MCF 10A (cell line): ENCODE measurements around the gene UBE2I. TPM values are rescaled to one million over a fixed set of nuclear protein-coding genes. Genes with fewer than 3 reads are reported as not detected.

Experiments used
- BruUV-seq: library from RNA; stranded (reverse); fragments of 400-500 nt; replicated peaks from 2 replicates; lab custom pipeline; 2021; lab: Mats Ljungman, UMichigan
- CTCF ChIA-PET: fragments of 300-600 bp; sonication (Branson Sonifier 250); formaldehyde crosslinking; extraction: SDS; loops from one replicate; lab custom pipeline; 2021; ENCODE audit warnings: antibody characterized with exemption, inconsistent platforms; lab: Yijun Ruan, JAX
- POLR2A ChIA-PET: fragments of 300-600, 350-650 bp; sonication (Branson Sonifier 250); formaldehyde crosslinking; extraction: SDS; loops from one replicate; lab custom pipeline; 2020; ENCODE audit warnings: antibody characterized with exemption, inconsistent platforms; lab: Yijun Ruan, JAX
- DNase-seq: peaks from one replicate; pipeline ENCODE4 v3.0.0-alpha.2; 2018; ENCODE audit not compliant: unreplicated experiment
- H3K27ac Mint-ChIP-seq: one replicate; pipeline ENCODE4 v1.8.0; 2022; ENCODE audit warnings: mild to moderate bottlenecking, low read depth, mixed read lengths; ENCODE audit not compliant: unreplicated experiment
- H3K27me3 Mint-ChIP-seq: one replicate; pipeline ENCODE4 v1.8.0; 2022; ENCODE audit warnings: mixed read lengths; ENCODE audit not compliant: insufficient read depth, unreplicated experiment
- H3K36me3 Mint-ChIP-seq: one replicate; pipeline ENCODE4 v1.8.0; 2022; ENCODE audit warnings: mild to moderate bottlenecking, moderate library complexity, mixed read lengths; ENCODE audit not compliant: insufficient read depth, unreplicated experiment
- H3K4me1 Mint-ChIP-seq: one replicate; pipeline ENCODE4 v1.8.0; 2022; ENCODE audit warnings: mixed read lengths; ENCODE audit not compliant: insufficient read depth, unreplicated experiment
- H3K4me3 Mint-ChIP-seq: one replicate; pipeline ENCODE4 v1.8.0; 2022; ENCODE audit warnings: mild to moderate bottlenecking, moderate library complexity, mixed read lengths; ENCODE audit not compliant: unreplicated experiment
- H3K9me3 Mint-ChIP-seq: one replicate; pipeline ENCODE4 v1.8.0; 2022; ENCODE audit warnings: mixed read lengths; ENCODE audit not compliant: unreplicated experiment
- intact Hi-C: fragments of 100-400 bp; cut with micrococcal nuclease; formaldehyde crosslinking; loops from 2 replicates; pipeline ENCODE4 v1.14.1; 2022
- total RNA-seq: library from RNA; stranded (reverse); gene quantifications from 2 replicates; pipeline ENCODE4 v1.2.3, GENCODE V29; 2022
- TF ChIP-seq, protein P1 (sequence below): fragments of 200-600 bp; IDR thresholded peaks from one replicate; pipeline ENCODE4 v1.8.0; 2022; ENCODE audit warnings: antibody characterized with exemption, mild to moderate bottlenecking; ENCODE audit not compliant: unreplicated experiment

UBE2I gene
- total RNA-seq, 1 experiment from 2014 or later = 163 TPM

DNA sequence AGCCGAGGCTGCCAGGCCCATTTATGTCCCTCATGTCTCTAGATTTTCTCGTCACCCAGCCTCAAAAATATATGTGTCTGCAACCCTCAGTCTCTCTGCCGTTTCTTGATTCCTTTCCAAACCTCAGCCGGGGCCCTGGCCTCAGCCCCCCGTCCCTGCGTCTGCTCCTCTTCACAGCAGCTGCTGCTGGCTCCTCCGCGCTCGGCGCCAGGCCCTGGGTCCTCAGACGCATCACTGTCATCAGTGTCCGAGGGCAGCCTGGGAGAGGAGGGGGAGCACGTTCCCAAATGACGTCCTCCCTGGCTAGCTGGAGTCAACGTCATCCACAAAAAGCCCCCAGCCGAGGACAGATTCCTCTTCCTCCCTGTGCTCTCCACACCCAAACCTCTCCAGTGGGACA lies 39.9 kb downstream of the UBE2I start:
- ChIA-PET POLR2A (interaction anchor here (0.8 kb wide), 1 partner anchor 17 kb away, joined by 7 read pairs; no protein-coding TSS in a partner anchor), CTCF (no interaction called here)
- DNase-seq = no peak
- H3K27me3 Mint-ChIP-seq = no peaks in the 10 kb centered on the region
- peaks cover 18% of the 10 kb centered on the region for H3K36me3 Mint-ChIP-seq
- no peaks in the 10 kb centered on the region for H3K9me3 Mint-ChIP-seq
- intact Hi-C loops = no loop called here
- H3K4me3 Mint-ChIP-seq = no peak overlapping the region
- TF ChIP-seq, protein P1, sequence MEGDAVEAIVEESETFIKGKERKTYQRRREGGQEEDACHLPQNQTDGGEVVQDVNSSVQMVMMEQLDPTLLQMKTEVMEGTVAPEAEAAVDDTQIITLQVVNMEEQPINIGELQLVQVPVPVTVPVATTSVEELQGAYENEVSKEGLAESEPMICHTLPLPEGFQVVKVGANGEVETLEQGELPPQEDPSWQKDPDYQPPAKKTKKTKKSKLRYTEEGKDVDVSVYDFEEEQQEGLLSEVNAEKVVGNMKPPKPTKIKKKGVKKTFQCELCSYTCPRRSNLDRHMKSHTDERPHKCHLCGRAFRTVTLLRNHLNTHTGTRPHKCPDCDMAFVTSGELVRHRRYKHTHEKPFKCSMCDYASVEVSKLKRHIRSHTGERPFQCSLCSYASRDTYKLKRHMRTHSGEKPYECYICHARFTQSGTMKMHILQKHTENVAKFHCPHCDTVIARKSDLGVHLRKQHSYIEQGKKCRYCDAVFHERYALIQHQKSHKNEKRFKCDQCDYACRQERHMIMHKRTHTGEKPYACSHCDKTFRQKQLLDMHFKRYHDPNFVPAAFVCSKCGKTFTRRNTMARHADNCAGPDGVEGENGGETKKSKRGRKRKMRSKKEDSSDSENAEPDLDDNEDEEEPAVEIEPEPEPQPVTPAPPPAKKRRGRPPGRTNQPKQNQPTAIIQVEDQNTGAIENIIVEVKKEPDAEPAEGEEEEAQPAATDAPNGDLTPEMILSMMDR = no peak
- no peak overlapping the region for H3K27ac Mint-ChIP-seq
- no TSS peak for BruUV-seq
- H3K4me1 Mint-ChIP-seq = peaks cover 18% of the 10 kb centered on the region

DNA sequence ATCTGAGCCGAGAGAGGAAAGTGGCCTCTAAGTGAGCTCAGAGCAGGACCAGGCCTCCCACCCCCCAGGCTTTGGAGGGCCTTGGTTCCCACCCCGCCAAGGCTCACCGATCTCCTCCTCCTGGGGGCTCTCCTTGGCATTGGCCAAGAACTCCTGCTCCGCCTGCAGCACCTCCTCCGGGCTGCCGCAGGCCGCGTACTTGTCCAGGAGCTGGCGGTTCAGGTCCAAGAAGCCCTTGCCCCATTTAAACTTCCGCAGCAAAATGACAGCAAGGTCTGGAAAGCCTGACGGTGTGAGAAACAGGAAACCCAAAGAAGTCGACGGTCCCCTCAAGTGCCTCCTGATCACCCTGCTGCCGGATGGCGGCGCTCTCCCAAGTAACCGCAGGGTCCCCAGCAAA lies 40.5 kb downstream of the UBE2I start:
- no peaks in the 10 kb centered on the region for H3K9me3 Mint-ChIP-seq
- DNase-seq = no peak
- intact Hi-C loops = no loop called here
- peaks cover 19% of the 10 kb centered on the region for H3K4me1 Mint-ChIP-seq
- H3K27me3 Mint-ChIP-seq = no peaks in the 10 kb centered on the region
- ChIA-PET CTCF (interaction anchor here (0.6 kb wide), 1 partner anchor 436 kb away, joined by 3 read pairs; no protein-coding TSS in a partner anchor), POLR2A (interaction anchor here (0.8 kb wide), 1 partner anchor 17 kb away, joined by 7 read pairs; no protein-coding TSS in a partner anchor)
- H3K27ac Mint-ChIP-seq = no peak overlapping the region
- peaks cover 18% of the 10 kb centered on the region for H3K36me3 Mint-ChIP-seq
- TF ChIP-seq, protein P1 = no peak
- H3K4me3 Mint-ChIP-seq = peak overlapping the region; percentile 78
- no TSS peak for BruUV-seq

DNA sequence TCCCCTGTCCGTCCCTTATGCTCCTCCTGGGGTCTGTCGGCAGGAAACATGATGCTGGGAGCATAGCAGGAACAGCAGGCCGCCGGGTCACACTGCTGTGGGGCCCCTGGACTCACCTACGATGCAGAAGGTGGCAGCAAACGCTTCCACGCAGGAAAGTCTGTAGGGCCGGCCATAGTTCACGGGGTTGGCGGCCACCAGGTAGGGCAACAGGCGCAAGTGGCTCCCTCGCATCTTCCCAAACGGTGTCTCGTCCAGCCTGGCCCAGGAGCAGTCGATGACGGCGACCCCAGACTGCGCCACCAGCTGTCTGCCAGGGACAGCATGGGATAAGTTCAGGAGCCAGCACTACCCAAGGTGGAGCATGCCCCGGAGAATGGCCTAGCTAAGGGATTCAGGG lies 41.3 kb downstream of the UBE2I start:
- Mint-ChIP-seq H3K27ac (no peak overlapping the region), H3K27me3 (no peaks in the 10 kb centered on the region), H3K9me3 (no peaks in the 10 kb centered on the region), H3K36me3 (peaks cover 18% of the 10 kb centered on the region), H3K4me1 (peaks cover 24% of the 10 kb centered on the region), H3K4me3 (peak overlapping the region; percentile 78)
- no peak for DNase-seq
- CTCF ChIA-PET = no interaction called here
- POLR2A ChIA-PET = interaction anchor here (0.6 to 1.2 kb wide), 6 partner anchors 28 to 864 kb away, joined by 3 to 7 read pairs (median 3); partner anchors contain the start of genes PGP, UBE2I and UQCC4
- TF ChIP-seq, protein P1 = no peak
- BruUV-seq = no TSS peak
- intact Hi-C loops = no loop called here

DNA sequence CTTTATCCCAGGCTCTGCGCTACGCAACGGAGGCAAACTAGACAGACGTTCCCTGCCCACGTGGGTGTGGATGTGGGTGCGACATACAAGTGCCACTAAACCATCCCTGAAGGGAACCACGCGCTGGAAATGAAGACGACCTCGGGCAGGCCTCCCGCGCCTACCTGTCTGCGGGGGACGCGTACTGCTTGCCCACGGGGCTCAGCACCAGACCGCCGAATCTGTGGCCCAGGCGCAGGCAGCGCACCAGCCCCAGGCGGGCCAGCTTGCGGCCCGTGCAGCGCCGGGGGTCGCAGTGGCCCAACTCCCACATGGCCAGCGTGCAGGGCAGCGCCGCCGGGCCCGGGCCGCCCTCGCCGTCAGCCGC lies 41.8 kb downstream of the UBE2I start:
- H3K4me3 Mint-ChIP-seq = peak overlapping the region; percentile 78
- CTCF ChIA-PET = no interaction called here
- H3K36me3 Mint-ChIP-seq = peaks cover 18% of the 10 kb centered on the region

More for the DNA sequence above, 41.8 kb downstream of the UBE2I start:
- H3K9me3 Mint-ChIP-seq = no peaks in the 10 kb centered on the region
- H3K27me3 Mint-ChIP-seq = no peaks in the 10 kb centered on the region
- intact Hi-C loops = no loop called here
- peaks cover 24% of the 10 kb centered on the region for H3K4me1 Mint-ChIP-seq
- POLR2A ChIA-PET = interaction anchor here (0.6 to 1.2 kb wide), 6 partner anchors 27 to 863 kb away, joined by 3 to 7 read pairs (median 3); partner anchors contain the start of genes PGP, UBE2I and UQCC4
- TSS peak; percentile 66 for BruUV-seq
- TF ChIP-seq, protein P1 = no peak
- DNase-seq = no peak
- no peak overlapping the region for H3K27ac Mint-ChIP-seq
